Right lobe of liver (tissue), 4 donors: ENCODE data around the gene PCED1B.

Experiments used
- POLR2A ChIP-seq: fragments of 450-650 bp; IDR thresholded peaks from one replicate; pipeline ENCODE4 v1.6.1; 2017; ENCODE audit warnings: antibody characterized with exemption, mild to moderate bottlenecking
- TF ChIP-seq, protein P1 (sequence below), 4 donors: fragments of 200-600 bp in 3 of 4; fragments of 450-650 bp in 1 of 4; IDR thresholded peaks; one replicate each; pipeline versions ENCODE4 v1.5.1 to v1.8.0; 2016 to 2022; ENCODE audit warnings: antibody characterized with exemption in 4 of 4, mild to moderate bottlenecking in 2 of 4
- donor health status: DM: no; HTN: no; CAD: no.
- donor health status: DM: no; HTN: no; CAD: no.
- donor health status: DM: no; HTN: yes; CAD: no.

DNA sequence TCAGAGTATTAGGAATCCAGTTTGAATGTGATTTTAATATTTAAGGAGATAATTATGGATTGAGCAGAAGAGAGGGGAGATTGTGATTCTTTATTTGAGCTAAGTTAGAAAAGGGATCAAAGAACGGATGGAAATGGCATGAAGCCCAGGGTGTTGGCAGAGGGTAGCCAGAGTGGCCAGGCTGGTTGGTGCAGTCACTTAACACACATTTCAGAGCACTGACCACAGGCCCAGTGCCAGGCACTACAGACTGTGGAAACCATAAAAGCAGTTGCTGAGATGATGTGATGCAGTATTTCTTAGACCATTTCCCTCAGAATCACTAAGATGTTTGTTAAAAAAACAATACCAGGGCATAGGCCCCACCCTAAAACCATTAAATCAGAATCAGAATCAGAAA, 168.0 kb downstream of the PCED1B start:
- TF ChIP-seq, protein P1, sequence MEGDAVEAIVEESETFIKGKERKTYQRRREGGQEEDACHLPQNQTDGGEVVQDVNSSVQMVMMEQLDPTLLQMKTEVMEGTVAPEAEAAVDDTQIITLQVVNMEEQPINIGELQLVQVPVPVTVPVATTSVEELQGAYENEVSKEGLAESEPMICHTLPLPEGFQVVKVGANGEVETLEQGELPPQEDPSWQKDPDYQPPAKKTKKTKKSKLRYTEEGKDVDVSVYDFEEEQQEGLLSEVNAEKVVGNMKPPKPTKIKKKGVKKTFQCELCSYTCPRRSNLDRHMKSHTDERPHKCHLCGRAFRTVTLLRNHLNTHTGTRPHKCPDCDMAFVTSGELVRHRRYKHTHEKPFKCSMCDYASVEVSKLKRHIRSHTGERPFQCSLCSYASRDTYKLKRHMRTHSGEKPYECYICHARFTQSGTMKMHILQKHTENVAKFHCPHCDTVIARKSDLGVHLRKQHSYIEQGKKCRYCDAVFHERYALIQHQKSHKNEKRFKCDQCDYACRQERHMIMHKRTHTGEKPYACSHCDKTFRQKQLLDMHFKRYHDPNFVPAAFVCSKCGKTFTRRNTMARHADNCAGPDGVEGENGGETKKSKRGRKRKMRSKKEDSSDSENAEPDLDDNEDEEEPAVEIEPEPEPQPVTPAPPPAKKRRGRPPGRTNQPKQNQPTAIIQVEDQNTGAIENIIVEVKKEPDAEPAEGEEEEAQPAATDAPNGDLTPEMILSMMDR (IDR thresholded peaks at IDR 0.05), result no peak
- no peak for TF ChIP-seq POLR2A
